ENCODE results near the gene WDR64. TPM values are rescaled to one million over a fixed set of nuclear protein-coding genes. Genes with fewer than 3 reads are reported as not detected.

The WDR64 gene
- total RNA-seq, 1 experiment from 2014 or later: not detected

GRCh38 chr1:241682921-241683320, 30.8 kb downstream of the WDR64 start:
- Mint-ChIP-seq H3K36me3 (ENCODE audit: insufficient read depth, unreplicated experiment) (no peaks in the 10 kb centered on the region), H3K27ac (ENCODE audit: unreplicated experiment) (no peak overlapping the region), H3K9me3 (ENCODE audit: unreplicated experiment) (peaks cover 12% of the 10 kb centered on the region), H3K4me3 (ENCODE audit: unreplicated experiment) (no peak overlapping the region), H3K4me1 (ENCODE audit: low read depth, unreplicated experiment) (no peaks in the 10 kb centered on the region), H3K27me3 (ENCODE audit: insufficient read depth, unreplicated experiment) (peaks cover 5% of the 10 kb centered on the region)
- ChIA-PET CTCF (no interaction called here), POLR2A (no interaction called here)
- no TSS peak for BruUV-seq (replicated peaks)
- Histone ChIP-seq H3K27me3 (replicated peaks; ENCODE audit: control insufficient read depth, insufficient read depth, low read length) (no peaks in the 10 kb centered on the region), H3K9me3 (no peaks in the 10 kb centered on the region), H3K4me3 (ENCODE audit: low read depth, low read length) (no peak overlapping the region), H3K4me1 (no peaks in the 10 kb centered on the region), H3K36me3 (ENCODE audit: control insufficient read depth, insufficient read depth, low read length) (no peaks in the 10 kb centered on the region)
- no peak for DNase-seq
- no peak for TF ChIP-seq CTCF (IDR thresholded peaks at IDR 0.05; ENCODE audit: insufficient read depth in 1 of 2, low read depth in 1 of 2, low read length in 1 of 2, severe bottlenecking in 1 of 2, unreplicated experiment in 1 of 2)
- intact Hi-C loops (cut with micrococcal nuclease; ENCODE audit: unreplicated experiment): no loop called here

GRCh38 chr1:241684108-241684507, 32.0 kb downstream of the WDR64 start:
- Mint-ChIP-seq H3K4me1 (ENCODE audit: low read depth, unreplicated experiment) (no peaks in the 10 kb centered on the region), H3K27ac (ENCODE audit: unreplicated experiment) (no peak overlapping the region), H3K36me3 (ENCODE audit: insufficient read depth, unreplicated experiment) (no peaks in the 10 kb centered on the region), H3K9me3 (ENCODE audit: unreplicated experiment) (peaks cover 12% of the 10 kb centered on the region), H3K4me3 (ENCODE audit: unreplicated experiment) (no peak overlapping the region), H3K27me3 (ENCODE audit: insufficient read depth, unreplicated experiment) (peaks cover 5% of the 10 kb centered on the region)
- intact Hi-C loops (cut with micrococcal nuclease; ENCODE audit: unreplicated experiment): loop anchor here (1.0 kb wide), 1 partner anchor 74 kb away; no protein-coding TSS in a partner anchor
- H3K27me3 ChIP-seq (replicated peaks; ENCODE audit: control insufficient read depth, insufficient read depth, low read length): no peaks in the 10 kb centered on the region
- H3K4me1 ChIP-seq: no peaks in the 10 kb centered on the region
- H3K9me3 ChIP-seq: no peaks in the 10 kb centered on the region
- no peak for TF ChIP-seq CTCF (IDR thresholded peaks at IDR 0.05; ENCODE audit: insufficient read depth in 1 of 2, low read depth in 1 of 2, low read length in 1 of 2, severe bottlenecking in 1 of 2, unreplicated experiment in 1 of 2)
- BruUV-seq (replicated peaks): no TSS peak
- ChIA-PET CTCF (no interaction called here), POLR2A (no interaction called here)
- DNase-seq: no peak
- no peaks in the 10 kb centered on the region for H3K36me3 ChIP-seq (ENCODE audit: control insufficient read depth, insufficient read depth, low read length)
- H3K4me3 ChIP-seq (ENCODE audit: low read depth, low read length): no peak overlapping the region

- Mint-ChIP-seq H3K27me3 (ENCODE audit: insufficient read depth, unreplicated experiment) (no peaks in the 10 kb centered on the region), H3K4me3 (ENCODE audit: unreplicated experiment) (no peak overlapping the region), H3K27ac (ENCODE audit: unreplicated experiment) (no peak overlapping the region), H3K36me3 (ENCODE audit: insufficient read depth, unreplicated experiment) (no peaks in the 10 kb centered on the region), H3K4me1 (ENCODE audit: low read depth, unreplicated experiment) (peaks cover 9% of the 10 kb centered on the region), H3K9me3 (ENCODE audit: unreplicated experiment) (peaks cover 10% of the 10 kb centered on the region)
- H3K4me3 ChIP-seq (ENCODE audit: low read depth, low read length): no peak overlapping the region
- no peak for DNase-seq
- no peaks in the 10 kb centered on the region for H3K27me3 ChIP-seq (replicated peaks; ENCODE audit: control insufficient read depth, insufficient read depth, low read length)
- ChIA-PET POLR2A (no interaction called here), CTCF (no interaction called here)
- no peak for TF ChIP-seq CTCF (IDR thresholded peaks at IDR 0.05; ENCODE audit: insufficient read depth in 1 of 2, low read depth in 1 of 2, low read length in 1 of 2, severe bottlenecking in 1 of 2, unreplicated experiment in 1 of 2)
- no peaks in the 10 kb centered on the region for H3K36me3 ChIP-seq (ENCODE audit: control insufficient read depth, insufficient read depth, low read length)
- no TSS peak for BruUV-seq (replicated peaks)
- 0 out of 2 replicates have a peak, but pooled peaks cover 3% of the 10 kb centered on the region for H3K9me3 ChIP-seq
- no peaks in the 10 kb centered on the region for H3K4me1 ChIP-seq
- intact Hi-C loops (cut with micrococcal nuclease; ENCODE audit: unreplicated experiment): no loop called here
Measured at GRCh38 chr1:241688940-241689368, 36.9 kb downstream of the WDR64 start.

Measured in Caco-2 (cell line).